Neural crest cell (in vitro differentiated cells): ENCODE data around the gene AGMO. TPM values are rescaled to one million over a fixed set of nuclear protein-coding genes. Genes with fewer than 3 reads are reported as not detected.

Experiments used
- DNase-seq: peaks from one replicate; pipeline ENCODE4 v3.0.0; 2021; ENCODE audit warnings: low read depth, mixed read lengths, low spot score
- H3K27ac Mint-ChIP-seq: one replicate; pipeline ENCODE4 v1.8.0; 2021; ENCODE audit warnings: mild to moderate bottlenecking, mixed read lengths; ENCODE audit not compliant: unreplicated experiment
- H3K27me3 Mint-ChIP-seq: 2 replicates; pipeline ENCODE4 v1.8.0; 2021; ENCODE audit warnings: low read depth, mild to moderate bottlenecking, mixed read lengths
- H3K36me3 Mint-ChIP-seq: 2 replicates; pipeline ENCODE4 v1.8.0; 2021; ENCODE audit warnings: low read depth, mild to moderate bottlenecking, mixed read lengths
- H3K4me1 Mint-ChIP-seq: 2 replicates; pipeline ENCODE4 v1.8.0; 2021; ENCODE audit warnings: mixed read lengths
- H3K4me3 Mint-ChIP-seq: one replicate; pipeline ENCODE4 v1.8.0; 2021; ENCODE audit warnings: mild to moderate bottlenecking, mixed read lengths
- H3K9me3 Mint-ChIP-seq: 2 replicates; pipeline ENCODE4 v1.8.0; 2021; ENCODE audit warnings: mixed read lengths
- CTCF ChIP-seq: fragments of 200-600 bp; sonication (generic); conservative IDR thresholded peaks from 2 replicates; pipeline ENCODE4 v1.5.0; 2021; ENCODE audit warnings: antibody characterized with exemption, mild to moderate bottlenecking
- total RNA-seq: library from RNA; stranded (reverse); gene quantifications from 2 replicates; pipeline ENCODE4 v1.2.1, GENCODE V29; 2021

Gene AGMO
- total RNA-seq, 1 donor from 2014 or later = 0.51 TPM

GRCh38 chr7:15358112-15358511 lies 203.7 kb downstream of the AGMO start:
- H3K27ac Mint-ChIP-seq = no peak overlapping the region

GRCh38 chr7:15352421-15353206 lies 209.2 kb downstream of the AGMO start:
- H3K9me3 Mint-ChIP-seq = no peaks in the 10 kb centered on the region
- H3K4me3 Mint-ChIP-seq = no peak overlapping the region
- H3K27ac Mint-ChIP-seq = no peak overlapping the region
- DNase-seq = no peak
- no peaks in the 10 kb centered on the region for H3K4me1 Mint-ChIP-seq
- no peak for TF ChIP-seq CTCF
- no peaks in the 10 kb centered on the region for H3K36me3 Mint-ChIP-seq
- H3K27me3 Mint-ChIP-seq = no peaks in the 10 kb centered on the region

More at GRCh38 chr7:15358112-15358511, 203.7 kb downstream of the AGMO start:
- H3K4me1 Mint-ChIP-seq = no peaks in the 10 kb centered on the region
- no peak for TF ChIP-seq CTCF
- H3K36me3 Mint-ChIP-seq = no peaks in the 10 kb centered on the region
- DNase-seq = no peak
- H3K9me3 Mint-ChIP-seq = no peaks in the 10 kb centered on the region
- no peak overlapping the region for H3K4me3 Mint-ChIP-seq
- no peaks in the 10 kb centered on the region for H3K27me3 Mint-ChIP-seq

- Mint-ChIP-seq H3K27me3 (no peaks in the 10 kb centered on the region), H3K4me3 (no peak overlapping the region), H3K4me1 (no peaks in the 10 kb centered on the region), H3K36me3 (no peaks in the 10 kb centered on the region), H3K9me3 (peaks cover 2% of the 10 kb centered on the region), H3K27ac (peak overlapping the region; percentile 65)
- TF ChIP-seq CTCF = no peak
- no peak for DNase-seq
Measured at GRCh38 chr7:15345216-15345615, 216.6 kb downstream of the AGMO start.

- DNase-seq = no peak
- Mint-ChIP-seq H3K27ac (no peak overlapping the region), H3K9me3 (peaks cover 13% of the 10 kb centered on the region), H3K4me1 (no peaks in the 10 kb centered on the region), H3K4me3 (no peak overlapping the region), H3K36me3 (peaks cover 4% of the 10 kb centered on the region), H3K27me3 (no peaks in the 10 kb centered on the region)
- no peak for TF ChIP-seq CTCF
Measured at GRCh38 chr7:15341817-15342216, 220.0 kb downstream of the AGMO start.

- Mint-ChIP-seq H3K27ac (no peak overlapping the region), H3K36me3 (peaks cover 4% of the 10 kb centered on the region), H3K9me3 (peaks cover 10% of the 10 kb centered on the region), H3K4me1 (peaks cover under 1% of the 10 kb centered on the region), H3K4me3 (no peak overlapping the region), H3K27me3 (no peaks in the 10 kb centered on the region)
- no peak for DNase-seq
- no peak for TF ChIP-seq CTCF
Measured at GRCh38 chr7:15336146-15336545, 225.7 kb downstream of the AGMO start.
